GM18505 (cell line): ENCODE data around the gene ROGDI.
"Not testable (repeated sequence)": the region's sequence is repeated elsewhere in the genome, so short reads cannot be mapped to it uniquely, and the experiment has no call there.

ENCODE experiments used
- ATAC-seq: cut with Tn5 transposase; IDR thresholded peaks from one replicate; pipeline ENCODE4 v1.9.1; 2021; ENCODE audit not compliant: unreplicated experiment
- POLR2A ChIP-seq: IDR thresholded peaks from 4 replicates; pipeline ENCODE4 v1.6.1; 2011; ENCODE audit warnings: borderline replicate concordance; ENCODE audit not compliant: insufficient read depth, insufficient read length; ENCODE audit errors: extremely low read depth

ROGDI gene

DNA sequence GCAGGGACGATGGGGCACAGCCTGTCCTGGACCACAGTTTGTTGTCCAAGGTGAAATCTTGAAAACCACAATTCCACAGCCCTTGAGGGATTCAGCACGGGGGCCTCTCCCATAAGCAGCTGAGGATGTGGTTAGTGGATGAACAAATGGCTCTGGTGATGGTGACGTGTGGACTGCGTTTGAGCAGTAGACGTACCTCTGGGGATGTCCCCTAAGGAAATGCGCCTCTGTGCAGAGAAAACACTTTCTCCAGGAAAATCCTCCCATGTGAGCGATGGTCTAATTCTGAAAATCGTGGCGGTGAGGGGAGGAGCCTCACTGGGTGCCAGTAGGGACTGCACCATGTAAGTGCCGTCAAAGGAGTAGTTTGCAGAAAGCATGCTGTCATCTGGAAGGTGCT is 11.6 kb downstream of the ROGDI start:
- no peak for ATAC-seq

DNA sequence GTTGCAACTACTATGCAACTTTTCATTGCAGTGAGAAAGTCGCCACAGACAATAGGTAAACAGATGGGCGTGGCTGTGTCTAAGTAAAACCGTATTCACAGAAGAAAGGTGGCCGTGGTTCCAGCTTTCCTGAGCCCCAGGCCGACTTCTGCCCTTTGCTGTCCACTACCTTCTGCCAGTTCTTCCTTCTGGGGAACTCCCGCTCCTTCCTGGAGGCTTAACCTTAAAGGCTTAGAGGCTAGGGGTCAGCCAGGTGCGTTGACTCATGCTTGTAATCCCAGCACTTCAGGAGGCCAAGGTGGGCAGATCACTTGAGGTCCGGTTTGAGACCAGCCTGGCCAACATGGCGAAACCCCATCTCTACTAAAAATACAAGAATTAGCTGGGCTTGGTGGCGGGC is 12.2 kb downstream of the ROGDI start:
- no peak for TF ChIP-seq POLR2A
- ATAC-seq, result no peak

More for the DNA sequence above, 11.6 kb downstream of the ROGDI start:
- TF ChIP-seq POLR2A, result no peak

DNA sequence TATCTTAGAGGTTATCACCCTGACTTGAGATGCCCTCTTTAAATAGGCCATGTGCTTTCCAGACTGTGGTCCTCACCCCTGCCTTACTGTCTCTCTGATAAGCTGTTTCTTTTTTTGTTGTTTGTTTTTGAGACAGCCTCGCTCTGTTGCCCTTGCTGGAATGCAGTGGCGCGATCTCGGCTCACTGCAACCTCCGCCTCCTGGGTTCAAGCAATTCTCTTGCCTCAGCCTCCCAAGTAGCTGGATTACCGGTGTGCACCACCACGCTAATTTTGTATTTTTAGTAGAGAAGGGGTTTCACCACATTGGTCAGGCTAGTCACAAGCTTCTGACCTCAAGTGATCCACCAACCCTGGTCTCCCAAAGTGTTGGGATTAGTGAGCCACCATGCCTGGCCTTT is 13.5 kb downstream of the ROGDI start:
- no peak for ATAC-seq
- no peak for TF ChIP-seq POLR2A

DNA sequence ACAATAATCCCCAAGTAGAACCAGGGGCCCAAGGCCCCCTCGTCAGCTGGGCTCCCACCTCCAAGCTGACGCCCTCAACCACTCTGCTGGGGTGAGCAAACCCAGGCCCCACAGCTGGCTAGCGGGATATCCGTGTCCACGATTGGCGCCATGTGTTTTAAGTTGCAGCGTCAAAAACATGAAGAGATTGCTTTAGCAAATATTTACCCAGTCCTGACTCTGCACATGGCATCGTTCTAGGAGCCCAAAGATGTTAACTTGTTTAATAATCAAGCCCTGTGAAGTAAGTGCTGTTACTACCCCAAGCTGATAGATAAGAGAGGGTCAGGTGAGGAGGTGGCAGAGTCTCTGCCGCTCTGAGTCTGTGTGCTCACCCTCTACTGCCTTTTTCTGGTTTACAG is 13.9 kb downstream of the ROGDI start:
- no peak for ATAC-seq
- TF ChIP-seq POLR2A, result no peak

DNA sequence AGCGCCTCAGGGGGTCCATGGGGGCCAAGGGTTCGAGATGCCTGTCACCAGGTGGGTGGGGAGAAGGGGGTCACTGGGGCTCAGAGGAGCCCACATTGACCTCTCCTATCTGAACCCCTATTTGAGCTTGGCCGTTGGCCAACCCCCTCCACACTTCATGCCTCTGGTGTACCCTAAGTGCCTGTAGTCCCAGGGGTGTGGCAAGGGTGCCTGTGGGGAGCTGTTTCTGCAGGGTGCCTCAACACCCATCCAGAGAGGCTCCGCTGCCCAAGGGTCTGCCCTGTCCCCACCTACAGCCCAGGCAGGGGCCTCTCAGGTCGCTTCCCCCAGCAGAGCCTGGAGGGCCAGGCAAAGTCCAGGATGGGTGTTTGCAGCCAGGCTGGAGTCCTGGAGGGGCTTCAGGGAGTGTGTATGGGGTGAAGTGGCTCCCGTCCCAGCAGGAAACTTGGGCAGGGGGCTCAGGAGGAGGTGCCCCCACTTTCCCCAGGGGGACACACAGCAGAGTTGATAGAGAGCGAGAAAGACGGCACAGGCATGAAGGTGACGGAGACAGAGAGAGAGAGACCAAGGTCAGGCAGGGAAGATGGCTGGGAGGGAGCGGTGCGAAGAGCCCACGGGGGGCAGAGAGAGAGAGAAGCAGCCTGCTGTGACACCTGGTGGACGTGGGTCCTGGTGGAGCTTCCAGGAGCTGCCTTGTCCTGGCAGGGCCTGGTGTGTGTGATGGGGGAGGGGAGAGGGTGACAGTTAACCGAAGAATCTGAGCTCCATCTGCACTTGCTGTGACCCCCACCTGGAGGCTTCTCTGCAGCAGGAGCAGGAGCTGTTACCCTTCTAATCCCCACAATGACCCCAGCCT is 14.6 kb downstream of the ROGDI start, which contains the start of gene SEPTIN12:
TSS of gene SEPTIN12 (minus strand) at position 719 of the 856 bp plus-strand sequence. CDS start at position 19, 700 bp downstream.
- TF ChIP-seq POLR2A, result no peak
- no peak for ATAC-seq

DNA sequence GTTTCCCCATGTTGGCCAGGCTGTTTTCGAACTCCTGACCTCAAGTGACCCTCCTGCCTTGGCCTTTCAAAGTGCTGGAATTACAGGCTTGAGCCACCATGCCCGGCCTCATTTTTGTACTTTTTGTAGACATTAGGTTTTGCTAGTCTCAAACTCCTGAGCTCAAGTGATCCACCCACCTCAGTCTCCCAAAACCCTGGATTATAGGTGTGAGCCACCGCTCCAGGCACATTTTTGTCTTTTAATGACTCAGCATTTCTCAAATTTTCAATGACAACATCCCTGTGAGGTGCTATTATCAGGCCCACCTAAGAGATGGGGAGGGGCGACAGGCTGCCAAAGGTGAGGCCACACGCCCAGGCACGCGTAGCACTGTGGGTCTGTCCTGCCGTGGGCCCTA is 15.4 kb downstream of the ROGDI start:
- TF ChIP-seq POLR2A, result no peak
- no peak for ATAC-seq

DNA sequence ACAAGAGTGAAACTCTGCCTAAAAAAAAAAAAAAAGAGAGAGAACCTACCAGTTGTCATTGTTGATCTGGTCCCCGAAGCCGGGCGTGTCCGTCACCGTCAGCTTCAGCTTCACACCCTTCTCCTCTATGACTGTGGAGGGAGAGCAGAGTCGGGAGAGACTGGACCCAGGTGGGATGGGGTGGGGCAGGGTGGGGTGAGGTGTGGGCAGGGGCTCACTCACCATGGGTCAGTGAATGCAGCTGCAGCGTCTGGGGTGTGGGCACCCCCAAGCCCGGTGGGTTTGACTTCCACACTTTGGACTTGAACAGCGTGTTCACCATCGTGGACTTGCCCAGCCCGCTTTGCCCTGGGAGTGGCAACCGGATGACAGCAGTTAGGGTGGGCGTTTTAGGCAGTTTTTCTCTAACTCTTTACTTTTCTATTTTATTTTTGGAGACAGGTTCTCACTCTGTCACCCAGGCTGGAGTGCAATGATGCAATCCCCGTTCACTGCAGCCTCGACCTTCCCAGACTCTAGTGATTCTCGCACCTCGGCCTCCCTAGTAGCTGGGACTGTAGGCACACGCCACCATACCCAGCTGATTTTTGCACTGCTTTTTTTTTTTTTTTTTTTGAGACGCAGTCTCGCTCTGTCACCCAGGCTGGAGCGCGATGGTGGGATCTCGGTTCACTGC is 16.5 kb downstream of the ROGDI start:
- ATAC-seq, result no peak
- TF ChIP-seq POLR2A, result no peak

DNA sequence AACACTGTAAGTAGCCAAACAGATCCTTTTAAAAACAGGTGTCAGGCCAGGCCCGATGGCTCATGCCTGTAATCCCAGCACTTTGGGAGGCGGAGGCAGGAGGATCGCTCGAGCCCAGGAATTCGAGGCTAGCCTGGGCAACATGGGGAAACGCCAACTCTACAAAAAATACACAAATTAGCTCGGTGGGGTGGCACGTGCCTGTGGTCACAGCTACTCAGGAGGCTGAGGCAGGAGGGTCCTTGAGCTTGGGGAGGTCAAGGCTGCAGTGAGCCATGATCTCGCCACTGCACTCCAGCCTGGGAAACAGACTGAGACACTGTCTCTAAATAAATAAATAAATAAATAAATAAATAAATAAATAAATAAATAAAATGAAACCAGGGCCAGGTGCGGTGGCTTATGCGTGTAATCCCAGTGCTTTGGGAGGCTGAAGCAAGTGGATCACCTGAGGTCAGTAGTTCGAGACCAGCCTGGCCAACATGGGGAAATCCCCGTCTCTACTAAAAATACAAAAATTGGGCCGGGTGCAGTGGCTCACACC is 17.9 kb downstream of the ROGDI start:
- not testable (repeated sequence) for ATAC-seq

DNA sequence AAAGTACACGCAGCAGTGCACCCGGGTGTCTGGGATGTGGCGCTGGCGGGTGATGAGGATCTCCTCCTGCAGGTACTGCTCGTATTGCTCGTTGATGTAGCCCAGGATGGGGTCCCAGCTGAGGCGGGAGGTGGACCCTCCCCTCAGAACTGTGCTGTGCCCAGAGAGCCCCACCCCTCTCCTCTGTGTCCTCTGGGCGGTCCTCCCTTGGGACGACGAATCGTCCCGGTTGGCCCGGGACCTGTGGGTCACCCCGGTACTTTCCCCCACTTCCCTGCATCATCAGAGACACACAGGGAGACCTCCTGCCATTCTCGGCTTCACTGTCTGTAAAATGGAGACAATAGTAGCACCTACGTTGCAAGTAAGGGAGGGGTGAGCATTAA is 18.5 kb downstream of the ROGDI start:
- no peak for ATAC-seq
- no peak for TF ChIP-seq POLR2A

DNA sequence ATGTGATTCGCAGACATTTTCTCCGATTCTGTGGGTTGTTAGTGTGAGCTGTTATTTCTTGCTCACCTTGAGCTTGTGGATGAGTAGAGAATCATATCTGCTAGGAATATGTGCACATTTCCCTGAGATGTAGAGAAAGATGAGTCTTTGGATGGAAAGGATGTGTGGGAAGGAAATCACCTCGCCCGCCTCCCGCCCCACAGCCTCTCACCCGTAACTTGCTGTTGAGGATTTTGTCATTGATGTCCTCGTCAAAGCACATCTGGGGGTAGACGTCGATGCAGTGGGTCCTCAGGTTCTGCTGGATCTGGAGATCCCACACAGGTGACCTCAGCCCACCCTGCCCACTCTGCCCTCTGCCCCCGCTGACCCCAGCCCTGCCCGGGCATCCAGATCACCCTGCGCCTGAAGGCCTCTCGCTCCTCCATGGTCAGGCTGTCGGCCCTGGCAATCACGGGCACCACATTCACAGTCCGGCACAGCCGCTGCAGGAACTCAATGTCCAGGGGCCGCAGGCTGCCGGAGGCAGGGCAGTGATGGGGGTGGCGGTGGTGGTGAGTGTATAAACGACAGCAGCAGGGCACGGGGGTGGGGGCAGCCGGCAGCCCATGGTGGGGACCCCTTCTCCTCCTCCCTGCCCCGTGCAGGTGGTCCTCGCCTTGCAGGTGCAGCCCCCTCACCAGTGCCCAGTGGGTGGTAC is 19.0 kb downstream of the ROGDI start:
- ATAC-seq, result no peak
- TF ChIP-seq POLR2A, result no peak

DNA sequence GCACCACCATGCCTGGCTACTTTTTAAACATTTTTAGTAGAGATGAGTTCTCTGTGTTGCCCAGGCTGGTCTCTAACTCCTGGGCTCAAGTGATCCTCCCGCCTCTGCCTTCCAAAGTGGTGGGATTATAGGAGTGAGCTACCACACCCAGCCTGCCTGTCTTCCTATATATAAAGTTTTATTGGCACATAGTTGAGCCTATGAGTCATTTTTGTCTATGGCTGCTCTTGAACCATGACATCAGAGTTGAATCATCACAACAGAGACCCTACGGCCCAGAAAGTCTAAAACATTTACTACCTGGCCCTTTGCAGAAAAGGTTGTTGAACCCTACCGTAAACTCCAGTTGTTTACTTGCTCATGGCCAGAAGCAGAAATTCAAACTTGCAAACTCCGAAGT is 22.2 kb downstream of the ROGDI start:
- TF ChIP-seq POLR2A, result no peak
- ATAC-seq, result no peak

DNA sequence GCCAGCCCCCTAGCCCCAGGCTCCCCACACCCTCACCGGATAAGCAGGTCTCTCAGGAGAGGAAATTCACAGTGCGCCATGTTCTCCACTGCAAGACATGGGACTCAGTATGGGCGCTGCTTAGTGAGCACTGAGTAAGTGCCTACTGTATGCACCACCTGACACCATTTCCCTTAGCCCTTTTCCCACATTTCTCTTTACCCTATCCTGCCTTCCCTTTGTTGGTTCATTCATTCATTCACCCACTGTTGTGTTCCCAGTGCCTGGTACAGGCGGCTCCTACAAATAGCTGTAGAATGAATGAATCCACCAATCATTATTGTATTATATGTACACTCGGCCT is 24.4 kb downstream of the ROGDI start:
- no peak for TF ChIP-seq POLR2A
- ATAC-seq, result no peak

DNA sequence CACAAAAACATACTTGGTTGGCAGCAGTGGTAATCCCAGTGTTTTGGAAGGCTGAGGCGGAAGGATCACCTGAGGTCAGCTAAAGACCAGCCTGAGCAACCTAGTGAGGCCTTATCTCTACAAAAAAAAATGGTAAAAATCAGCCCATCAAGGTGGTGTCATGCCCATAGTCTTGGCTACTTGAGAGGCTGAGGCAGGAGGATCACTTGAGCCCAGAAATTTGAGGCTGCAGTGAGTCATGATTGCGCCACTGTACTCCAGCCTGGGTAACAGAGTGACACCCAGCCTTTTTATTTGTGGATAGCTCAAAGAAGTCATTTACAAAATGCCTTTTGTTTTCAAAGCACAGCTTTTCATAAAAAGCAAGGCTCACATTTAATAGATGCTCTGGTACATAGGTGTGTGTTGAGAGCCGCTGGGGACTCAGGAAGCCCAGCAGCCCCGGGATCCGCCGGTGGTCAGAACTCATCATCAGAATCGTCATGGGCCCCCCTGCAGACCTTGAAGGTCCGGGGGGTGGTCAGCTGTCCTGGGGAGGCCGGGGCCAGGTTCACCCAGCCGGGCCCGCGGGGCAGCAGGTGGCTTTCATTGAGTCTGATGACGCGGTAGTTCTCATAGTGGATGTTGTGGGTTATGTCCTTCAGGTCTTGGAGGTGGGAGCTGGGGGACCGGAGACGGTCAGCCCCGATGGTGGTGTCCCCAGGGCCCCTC is 24.9 kb downstream of the ROGDI start:
- ATAC-seq, result no peak
- no peak for TF ChIP-seq POLR2A
